GM13977 (cell line): ENCODE measurements around the gene ARMC2.

Source experiments
- DNase-seq: peaks from one replicate; pipeline ENCODE4 v3.0.0; 2012; ENCODE audit warnings: low spot score
- CTCF ChIP-seq: IDR thresholded peaks from 2 replicates; pipeline ENCODE4 v1.5.1; 2012; ENCODE audit warnings: mild to moderate bottlenecking, control low read depth; ENCODE audit not compliant: insufficient read depth; ENCODE audit errors: extremely low read depth, missing control alignments
- in situ Hi-C: fragments of 300-500 bp; cut with MboI; formaldehyde crosslinking; loops from one replicate; pipeline ENCODE4 v1.12.0; 2022; ENCODE audit warnings: low sequenced_read_pairs, low pct_unique_long_range_greater_than_20kb, mixed read lengths, inconsistent platforms; ENCODE audit not compliant: unreplicated experiment

ARMC2 gene

GRCh38 chr6:108803982-108804490 lies 44.2 kb upstream of the ARMC2 start:
- in situ Hi-C loops = no loop called here
- DNase-seq = no peak
- no peak for TF ChIP-seq CTCF

- no peak for TF ChIP-seq CTCF
- DNase-seq = no peak
- in situ Hi-C loops = no loop called here
Observed at GRCh38 chr6:108804956-108805355, 43.3 kb upstream of the ARMC2 start.

- no peak for TF ChIP-seq CTCF
- in situ Hi-C loops = no loop called here
- no peak for DNase-seq
Observed at GRCh38 chr6:108805611-108806167, 42.5 kb upstream of the ARMC2 start.

- DNase-seq = no peak
- in situ Hi-C loops = no loop called here
- no peak for TF ChIP-seq CTCF
Observed at GRCh38 chr6:108806171-108806570, 42.1 kb upstream of the ARMC2 start.

GRCh38 chr6:108806665-108807064 lies 41.6 kb upstream of the ARMC2 start:
- TF ChIP-seq CTCF = no peak
- in situ Hi-C loops = no loop called here
- no peak for DNase-seq

- no peak for DNase-seq
- in situ Hi-C loops = no loop called here
- TF ChIP-seq CTCF = no peak
Observed at GRCh38 chr6:108807928-108808327, 40.3 kb upstream of the ARMC2 start.
